ENCODE data around the gene SYNE1. TPM values are rescaled to one million over a fixed set of nuclear protein-coding genes. Genes with fewer than 3 reads are reported as not detected.

The SYNE1 gene
- total RNA-seq, 1 donor from 2014 or later, result 195 TPM

DNA sequence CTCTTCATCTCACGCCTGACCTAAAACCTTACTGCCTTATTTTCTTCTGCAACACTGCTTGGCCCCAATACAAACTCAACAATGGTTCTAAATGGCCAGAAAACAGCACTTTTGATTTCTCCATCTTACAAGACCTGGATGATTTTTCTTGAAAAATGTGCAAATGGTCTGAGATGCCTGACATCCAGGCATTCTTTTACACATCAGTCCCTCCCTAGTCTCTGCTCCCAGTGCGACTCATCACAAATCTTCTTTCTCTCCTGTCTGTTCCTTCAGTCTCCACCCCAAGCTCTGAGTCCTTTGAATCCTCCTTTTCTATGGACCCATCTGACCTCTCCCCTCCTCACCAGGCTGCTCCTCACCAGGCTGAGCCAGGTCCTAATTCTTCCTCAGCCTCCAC, 145.7 kb downstream of the SYNE1 start:
- peak; percentile 13 for DNase-seq (ENCODE audit: low read depth)

DNA sequence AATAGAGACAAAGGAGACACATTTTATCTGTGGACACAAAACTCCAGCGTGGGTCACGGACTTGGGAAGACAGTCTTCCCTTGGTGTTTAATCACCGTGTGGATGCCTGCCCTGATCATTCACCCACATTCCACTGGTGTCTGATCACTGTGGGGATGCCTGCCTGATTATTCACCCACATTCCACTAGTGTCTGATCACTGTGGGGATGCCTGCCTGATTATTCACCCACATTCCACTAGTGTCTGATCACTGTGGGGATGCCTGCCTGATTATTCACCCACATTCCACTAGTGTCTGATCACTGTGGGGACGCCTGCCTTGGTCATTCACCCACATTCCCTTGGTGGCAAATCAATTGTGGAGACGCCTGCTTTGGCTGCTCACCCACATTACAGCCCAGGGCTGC, 146.2 kb downstream of the SYNE1 start:
- peak; percentile 66 for DNase-seq (ENCODE audit: low read depth)

DNA sequence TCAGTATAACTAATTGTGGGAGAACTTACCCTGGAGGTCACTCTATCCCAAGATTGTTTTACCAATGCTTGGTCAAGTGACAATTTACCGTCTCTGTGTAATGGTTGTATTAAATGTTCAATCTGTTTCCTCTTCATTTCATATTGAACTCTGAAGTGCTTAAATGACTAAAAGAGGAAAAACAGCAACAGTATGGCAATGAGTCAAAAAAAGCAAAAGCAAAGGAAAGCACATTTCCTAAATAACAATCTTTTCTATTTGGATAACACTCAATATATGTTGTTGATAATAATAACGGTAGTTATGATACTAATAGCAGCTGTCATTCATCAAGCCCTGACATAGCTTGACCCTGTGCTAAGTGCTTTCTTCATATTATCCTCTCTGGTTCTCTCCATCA, 152.4 kb downstream of the SYNE1 start:
- DNase-seq (ENCODE audit: low read depth), result no peak

DNA sequence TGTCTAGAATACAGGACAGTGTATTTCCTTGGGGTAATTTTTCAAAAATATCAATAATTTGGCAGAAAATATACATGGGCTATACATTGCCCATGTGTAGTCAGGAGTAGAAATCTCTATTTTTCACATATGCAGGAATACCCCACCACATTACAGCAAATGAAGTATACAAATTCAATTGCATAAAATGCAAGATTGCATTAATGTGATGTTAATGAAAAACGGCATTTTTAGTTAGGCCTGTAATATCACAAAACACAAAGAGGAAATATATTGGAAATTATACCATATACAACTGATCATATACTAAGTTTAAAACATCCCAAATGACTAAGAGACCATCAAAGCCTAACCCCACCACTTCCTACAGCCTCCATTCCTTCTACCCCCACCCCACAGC, 154.9 kb downstream of the SYNE1 start:
- no peak for DNase-seq (ENCODE audit: low read depth)

DNA sequence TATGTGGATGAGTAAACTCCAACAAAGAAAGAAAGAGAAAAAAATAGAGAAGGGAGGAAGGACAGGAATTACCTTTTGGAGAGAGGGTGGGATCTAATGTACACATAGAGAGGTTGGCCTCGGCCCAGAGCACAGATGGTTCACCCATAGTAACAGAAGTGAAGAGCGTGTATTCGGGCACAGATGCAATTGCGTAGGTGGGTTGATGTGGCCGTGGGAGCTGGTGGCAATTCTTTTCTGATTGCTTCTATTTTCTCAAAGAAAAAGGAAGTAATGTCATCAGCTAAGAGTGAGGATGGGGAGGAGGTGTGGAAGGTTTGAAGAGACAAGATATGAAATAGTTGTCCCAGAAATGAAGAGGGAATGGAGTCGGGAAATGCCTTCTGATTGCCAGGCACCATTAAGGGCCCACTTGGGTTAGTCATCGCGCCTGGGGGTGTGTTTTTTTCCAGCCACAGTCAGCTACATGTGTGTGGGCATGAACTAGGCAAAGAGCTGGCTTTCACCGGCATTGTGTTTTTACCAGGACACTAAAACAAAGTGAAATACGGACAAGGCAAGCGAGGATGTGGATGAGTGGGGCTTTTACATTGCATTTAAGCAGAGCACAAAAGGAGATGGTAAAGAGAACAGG, 158.7 kb downstream of the SYNE1 start:
- DNase-seq (ENCODE audit: low read depth), result no peak

DNA sequence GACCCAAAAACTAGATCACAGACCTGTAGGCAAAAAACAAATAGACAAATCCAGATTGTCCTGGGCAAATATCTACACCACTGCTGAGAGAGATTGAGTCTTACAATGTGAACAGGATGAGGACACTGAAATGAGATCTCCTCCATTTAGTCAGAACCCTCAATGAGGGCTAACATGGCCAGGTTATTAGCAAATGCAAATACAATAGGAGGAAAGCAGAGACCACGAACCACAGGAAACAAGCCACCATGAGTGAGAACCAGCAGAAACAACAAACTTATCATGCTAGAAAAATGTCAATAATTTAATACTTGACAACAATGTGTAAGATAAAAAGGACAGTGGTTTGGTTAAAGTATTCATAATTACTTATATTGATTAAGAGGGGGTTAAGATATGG, 162.8 kb downstream of the SYNE1 start:
- DNase-seq (ENCODE audit: low read depth), result no peak

DNA sequence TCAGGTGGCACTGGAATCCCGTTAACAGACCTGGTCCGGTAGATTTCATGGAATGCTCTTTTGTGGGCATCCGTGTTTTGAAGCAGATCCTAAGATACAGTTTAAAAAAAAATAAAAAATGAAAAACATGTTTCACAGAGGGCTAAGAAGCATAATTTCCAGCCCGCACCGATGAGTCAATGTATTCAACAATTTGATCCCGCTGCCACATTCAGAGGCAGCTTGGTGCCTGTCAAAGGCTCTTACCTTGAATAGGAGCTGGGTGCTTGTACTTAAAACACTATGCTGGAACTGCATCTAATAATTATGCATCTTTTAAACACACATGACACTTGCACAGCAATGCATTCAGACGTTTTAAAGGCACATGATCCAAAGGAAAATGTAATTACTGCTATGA, 164.8 kb downstream of the SYNE1 start:
- peak; percentile 33 for DNase-seq (ENCODE audit: low read depth)

DNA sequence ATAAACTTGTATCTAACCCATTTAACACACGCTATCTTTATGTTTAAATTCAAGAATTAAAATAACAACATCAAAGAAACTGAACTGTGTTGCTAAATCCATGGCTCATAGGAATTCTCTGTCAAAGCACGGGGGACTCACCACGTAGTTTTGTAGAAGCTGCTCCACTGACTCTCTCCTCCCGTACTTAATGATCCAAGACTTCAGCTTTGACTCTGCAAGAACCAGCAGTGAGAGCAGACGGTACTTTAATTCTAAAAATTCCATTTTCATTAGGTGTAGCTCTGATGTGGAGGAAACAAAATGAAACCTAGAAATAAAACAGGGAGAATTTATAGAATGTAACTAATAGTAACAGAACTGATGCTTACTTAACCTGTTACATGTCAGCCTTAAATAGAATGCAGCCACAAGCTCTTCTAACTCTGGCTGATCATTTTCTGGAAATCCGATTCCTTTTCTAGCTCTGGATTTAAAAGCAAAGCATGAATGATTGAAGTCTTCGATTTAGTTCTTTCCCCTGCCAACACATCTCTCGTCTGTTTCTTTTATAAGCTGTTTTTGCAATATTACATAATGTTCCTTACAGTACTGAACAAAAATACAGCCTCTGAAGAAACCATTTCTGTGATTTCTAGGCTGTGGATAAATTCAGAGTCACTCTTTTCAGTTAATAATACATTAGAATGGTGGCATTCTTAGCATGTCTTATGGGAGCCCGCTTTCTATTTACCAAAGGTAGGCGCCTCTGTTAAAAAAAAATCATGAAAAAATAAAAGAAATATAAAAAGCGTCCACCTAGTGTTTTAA, 165.5 kb downstream of the SYNE1 start:
- DNase-seq (ENCODE audit: low read depth), result peak; percentile 92

DNA sequence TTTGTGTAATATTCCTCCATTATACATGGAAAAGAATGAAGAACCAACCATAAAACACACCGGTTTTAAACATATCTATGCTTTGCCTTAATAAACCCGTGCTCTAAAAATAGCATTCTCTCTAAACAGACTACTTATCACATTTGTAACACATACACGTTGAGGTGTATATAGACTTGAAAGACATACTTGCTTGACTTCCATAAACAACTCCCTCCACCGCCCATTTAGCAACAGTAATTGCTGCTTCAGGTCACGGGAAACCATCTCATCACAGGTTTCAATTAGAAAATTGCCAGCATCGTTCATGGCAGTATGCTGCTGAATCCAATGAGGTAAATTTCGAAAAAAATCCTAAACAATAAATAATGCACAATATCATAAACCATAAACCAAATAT, 174.0 kb downstream of the SYNE1 start:
- DNase-seq (ENCODE audit: low read depth), result no peak

DNA sequence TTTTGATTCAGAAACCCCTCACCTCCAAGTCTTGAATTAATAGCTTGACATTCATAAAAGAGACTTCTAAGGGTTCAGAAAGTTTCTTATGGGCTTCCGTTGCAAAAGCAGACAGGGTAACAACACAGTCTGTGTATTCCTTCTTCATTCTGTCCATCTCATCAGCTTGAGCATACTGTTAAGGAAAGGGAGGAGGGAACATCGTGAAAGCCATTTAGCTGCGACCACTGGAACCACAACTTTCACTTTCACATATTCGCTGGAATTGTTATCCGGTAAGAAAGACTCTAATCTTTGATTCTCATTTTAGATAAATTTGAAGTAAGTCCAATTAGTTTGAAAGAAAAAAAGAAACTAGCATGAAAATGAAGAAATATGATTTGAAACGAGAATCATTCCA, 174.4 kb downstream of the SYNE1 start:
- peak; percentile 35 for DNase-seq (ENCODE audit: low read depth)

DNA sequence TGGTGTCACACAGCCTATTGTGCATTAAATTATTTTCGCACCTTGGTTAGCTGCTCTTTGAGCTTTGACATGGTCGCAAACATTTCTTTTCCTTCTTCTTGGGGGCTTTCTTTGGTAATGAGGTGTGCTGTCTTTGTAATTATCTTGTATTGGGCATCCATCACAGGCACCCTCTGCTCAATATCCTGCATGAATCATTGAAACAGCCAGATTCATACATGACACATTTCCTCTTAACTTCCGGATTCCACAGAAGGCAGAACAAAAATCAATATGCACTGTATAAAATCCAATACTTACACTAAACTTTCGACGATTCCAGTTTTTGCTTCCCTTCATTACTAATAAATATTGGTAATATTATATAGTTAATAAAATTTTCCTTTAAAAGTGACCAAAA, 175.6 kb downstream of the SYNE1 start:
- no peak for DNase-seq (ENCODE audit: low read depth)

DNA sequence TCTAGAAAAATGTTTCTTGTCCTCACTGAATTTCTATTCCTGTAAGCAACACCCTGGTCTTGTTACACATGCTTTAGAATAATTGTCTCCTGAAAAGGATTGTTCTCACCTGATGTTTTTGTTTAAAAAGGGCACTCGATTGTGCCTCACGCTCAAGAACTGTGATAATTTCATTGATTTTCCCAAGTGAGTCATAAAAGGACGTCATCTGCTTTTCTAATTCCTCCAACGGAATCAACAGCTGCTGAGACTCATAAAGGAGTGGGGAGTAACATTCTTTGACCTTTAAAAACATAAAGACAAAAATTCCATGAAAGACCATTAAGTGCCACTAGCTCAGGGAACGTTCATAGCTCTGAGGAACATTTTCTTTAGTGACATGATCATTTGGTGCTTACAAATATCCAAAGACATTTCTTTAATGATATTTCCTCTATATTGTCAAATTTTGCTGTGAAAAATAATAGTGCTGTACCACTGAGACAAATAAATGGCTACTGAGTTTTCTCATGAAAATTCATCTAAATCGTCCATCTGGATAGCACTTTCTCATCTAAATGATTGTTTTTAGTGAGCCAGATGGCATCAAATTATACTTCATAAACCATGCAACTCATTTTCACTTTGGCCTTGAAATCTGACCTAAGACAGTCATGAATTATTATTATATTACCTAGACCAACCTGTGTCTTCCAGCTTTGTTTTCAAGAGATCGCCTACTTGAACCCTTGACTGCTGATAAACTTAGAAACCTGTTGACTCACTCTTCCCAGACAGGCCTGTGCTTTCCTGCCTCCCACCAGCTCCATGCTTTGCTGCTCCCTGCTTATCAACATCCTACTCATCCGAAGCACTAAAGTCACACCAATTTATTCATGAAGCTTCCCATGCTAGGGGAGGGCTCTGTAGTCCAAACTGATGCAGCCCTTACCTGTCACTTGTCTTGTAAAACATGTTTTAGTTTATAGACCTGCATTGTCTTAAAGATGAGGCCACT, 178.2 kb downstream of the SYNE1 start:
- peak; percentile 10 for DNase-seq (ENCODE audit: low read depth)

DNA sequence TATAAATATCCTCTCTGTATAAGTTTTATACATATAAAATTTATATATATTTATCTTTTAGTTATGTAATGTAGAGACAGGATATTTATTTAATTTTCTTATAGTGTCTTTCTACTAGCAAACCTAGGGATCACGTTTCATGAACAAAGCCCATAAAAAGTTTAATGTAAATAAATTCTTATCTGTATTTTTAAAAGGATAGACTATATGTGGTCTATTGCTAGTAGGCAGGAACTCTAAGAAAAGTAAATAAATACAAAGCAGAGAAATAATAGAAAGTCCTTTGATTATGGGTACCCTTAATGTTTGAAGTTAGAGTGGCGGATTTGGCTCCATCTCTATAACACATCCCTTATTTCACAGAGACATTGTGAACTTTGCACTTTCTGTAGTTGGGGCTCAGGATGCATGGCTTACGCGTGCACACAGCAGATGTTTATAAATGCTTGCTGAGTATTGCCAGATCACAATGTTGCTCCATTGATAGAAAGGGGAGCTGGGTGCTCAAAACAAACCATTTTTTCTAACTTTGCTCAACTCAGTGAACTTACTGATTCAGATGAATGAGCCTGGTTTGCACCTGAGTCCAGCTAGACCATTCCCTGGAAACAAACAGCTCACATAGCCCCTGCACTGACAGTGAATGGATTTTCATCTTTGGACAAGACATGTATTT, 179.1 kb downstream of the SYNE1 start:
- no peak for DNase-seq (ENCODE audit: low read depth)

DNA sequence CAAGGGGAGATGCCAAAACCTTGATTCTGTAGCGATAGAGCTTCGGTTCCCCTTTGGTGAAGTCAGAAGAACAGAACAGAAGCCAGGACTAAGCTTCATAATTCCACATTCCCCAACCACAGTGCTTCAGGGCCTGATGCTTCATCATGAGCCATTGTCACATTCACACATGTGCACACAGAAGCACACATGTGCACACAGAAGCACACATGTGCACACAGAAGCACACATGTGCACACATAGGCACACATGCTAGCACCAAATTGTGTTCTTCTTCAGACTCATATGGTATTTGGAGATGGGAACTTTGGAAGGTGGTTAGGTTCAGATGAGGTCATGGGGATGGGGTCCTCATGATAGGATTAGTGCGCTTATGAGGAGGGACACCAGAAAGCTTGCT, 183.2 kb downstream of the SYNE1 start:
- no peak for DNase-seq (ENCODE audit: low read depth)

DNA sequence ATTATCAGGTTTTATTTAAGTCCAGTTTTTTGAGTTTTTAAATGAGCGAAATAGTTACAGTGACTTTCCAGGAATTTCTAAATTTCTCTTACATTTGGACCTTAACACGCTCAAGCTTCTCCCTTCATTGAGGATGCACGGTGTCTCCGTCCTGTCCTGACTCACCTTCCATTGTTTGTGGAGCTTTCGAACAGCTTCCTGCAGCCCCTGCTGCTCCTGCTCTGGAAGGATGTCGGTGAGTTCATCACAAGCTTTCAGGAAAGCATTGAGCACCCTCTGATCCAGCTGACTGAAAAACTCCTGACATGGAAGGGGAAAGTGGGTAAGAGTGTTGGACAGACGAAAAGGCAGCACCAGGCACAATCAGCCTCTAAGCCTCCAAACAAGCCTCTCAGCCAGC, 183.7 kb downstream of the SYNE1 start:
- DNase-seq (ENCODE audit: low read depth), result no peak

DNA sequence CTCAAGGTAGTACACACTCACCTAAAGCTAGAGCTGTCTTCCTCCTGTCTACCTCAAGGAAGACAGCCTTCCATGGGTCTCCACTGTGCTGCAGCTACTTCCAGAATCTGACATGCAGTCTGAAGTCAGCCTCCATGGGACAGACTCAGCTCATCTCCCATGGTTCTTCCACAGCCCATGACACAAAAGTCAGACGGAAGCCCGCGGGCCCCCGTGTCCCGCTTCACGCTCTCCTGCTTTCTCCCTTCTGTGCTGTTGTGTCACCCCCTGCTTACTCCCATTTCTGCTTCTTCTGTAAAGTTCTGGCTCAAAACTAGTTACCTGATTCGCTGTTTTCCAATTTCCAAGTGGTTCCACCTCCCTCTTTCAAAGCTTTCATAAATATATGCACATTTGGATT, 184.5 kb downstream of the SYNE1 start:
- no peak for DNase-seq (ENCODE audit: low read depth)

DNA sequence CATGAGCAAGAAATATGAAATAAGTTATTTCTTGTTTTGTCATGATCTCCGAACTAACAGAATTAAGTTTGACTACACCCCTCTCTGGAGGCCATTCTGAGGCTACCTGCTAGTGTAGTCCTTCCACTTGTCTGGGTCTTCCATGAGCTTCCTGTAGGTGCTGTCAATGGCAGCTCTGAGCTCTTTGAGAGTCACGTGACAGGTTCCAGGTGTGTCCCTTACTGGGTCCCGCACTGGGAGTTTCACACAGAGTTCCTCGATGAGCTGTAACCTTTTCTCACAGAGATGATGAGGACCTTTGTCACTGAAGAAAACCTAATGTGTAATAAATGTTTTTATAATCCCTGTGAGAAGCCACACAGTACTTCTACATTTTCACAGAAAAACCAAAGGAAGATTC, 186.6 kb downstream of the SYNE1 start:
- DNase-seq (ENCODE audit: low read depth), result no peak

DNA sequence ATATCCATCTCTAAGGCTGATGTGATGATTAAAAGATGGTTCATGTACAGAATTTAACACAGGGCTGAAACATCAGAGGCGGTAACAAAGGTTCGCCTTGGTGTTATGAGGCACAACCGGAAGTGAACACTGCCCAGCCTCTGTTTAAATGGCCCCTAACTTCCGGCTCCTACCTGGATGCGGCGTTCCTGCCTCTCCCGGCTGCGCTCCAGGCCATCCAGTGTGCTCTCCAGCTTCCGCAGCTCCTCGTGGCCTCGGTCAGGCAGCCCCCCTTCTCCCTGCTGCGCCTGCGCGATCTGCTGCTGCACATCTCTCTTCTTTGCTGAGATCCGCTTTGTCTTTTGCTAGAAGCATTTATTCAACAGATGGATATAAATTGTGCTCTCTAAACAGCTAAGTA, 195.3 kb downstream of the SYNE1 start:
- DNase-seq (ENCODE audit: low read depth), result no peak

DNA sequence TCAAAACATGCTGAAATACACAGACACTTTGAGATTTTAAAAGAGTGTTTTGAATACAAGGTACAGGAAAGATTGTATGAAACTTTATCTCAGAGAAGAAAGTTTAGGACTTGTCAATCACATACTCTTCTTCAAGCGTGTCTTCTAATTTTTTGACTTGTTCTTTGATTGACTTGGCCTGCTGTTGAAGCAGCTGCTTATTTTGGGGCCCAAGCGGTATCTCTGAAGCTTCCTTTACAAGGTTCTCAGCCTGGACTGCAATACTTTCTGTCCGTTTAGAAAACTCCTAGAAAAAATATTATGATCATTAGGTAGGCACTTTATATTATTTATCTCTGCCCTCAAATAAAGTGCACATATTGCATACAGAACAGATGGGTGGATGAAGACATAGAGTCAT, 201.3 kb downstream of the SYNE1 start:
- DNase-seq (ENCODE audit: low read depth), result no peak

DNA sequence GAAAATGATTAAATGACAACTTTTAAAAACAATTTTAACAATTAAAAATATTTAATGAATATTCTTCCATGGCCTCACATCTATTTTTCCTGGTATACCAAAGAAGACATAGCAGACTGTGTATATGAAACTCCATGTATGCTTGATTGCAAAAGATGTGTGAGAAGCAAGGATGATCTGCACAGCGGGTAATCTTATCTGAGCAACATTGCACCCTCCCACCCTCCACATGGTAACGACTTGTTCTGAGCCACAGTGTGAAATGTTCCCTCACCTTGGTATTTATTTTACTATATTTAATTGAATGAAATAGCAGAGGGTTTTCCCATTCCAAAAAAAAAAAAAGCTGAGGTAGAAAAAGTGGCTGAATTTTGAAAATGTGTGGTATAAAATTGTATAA, 204.4 kb downstream of the SYNE1 start:
- no peak for DNase-seq (ENCODE audit: low read depth)

DNA sequence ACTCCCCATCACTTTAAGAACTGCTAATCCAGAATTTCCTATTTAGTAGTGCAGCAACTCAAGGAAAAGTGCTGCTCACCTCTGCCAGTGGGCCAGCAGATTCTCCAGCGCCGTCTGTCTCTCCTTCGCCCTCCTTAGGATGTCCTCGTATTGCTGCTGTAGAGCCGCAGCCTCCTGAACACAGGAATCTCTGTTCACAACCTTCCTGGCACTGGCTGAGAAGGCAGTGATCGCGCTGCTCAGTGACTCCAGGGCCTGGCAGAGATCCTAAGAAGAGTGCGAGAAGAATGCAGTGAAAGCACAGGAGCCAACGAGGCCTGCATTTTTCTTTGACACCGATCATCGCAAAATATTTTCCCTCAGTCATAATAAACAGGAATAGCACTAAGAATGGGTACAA, 209.0 kb downstream of the SYNE1 start:
- DNase-seq (ENCODE audit: low read depth), result peak; percentile 19

DNA sequence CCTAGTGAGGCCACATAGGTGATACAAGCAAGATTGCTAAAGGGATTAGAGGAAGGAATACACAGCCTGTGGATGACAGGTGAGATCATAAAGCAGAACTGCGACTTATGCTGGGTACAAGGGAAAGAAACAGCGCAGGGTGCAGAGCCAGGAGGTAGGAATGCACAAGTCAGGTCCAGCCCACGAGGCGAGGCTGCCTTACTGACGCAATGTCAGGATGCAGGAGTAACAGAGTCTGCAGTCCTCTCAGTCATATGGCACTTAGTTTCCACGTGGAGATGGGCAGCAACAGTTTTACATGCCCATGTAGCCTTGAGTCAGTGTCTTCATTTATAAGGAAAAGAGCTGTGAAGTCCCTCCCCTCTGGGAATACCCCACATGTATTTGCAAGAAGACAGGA, 210.9 kb downstream of the SYNE1 start:
- no peak for DNase-seq (ENCODE audit: low read depth)
